HEK293 (cell line): ENCODE measurements around the gene NCKAP5.
"Not testable (repeated sequence)": the region's sequence is repeated elsewhere in the genome, so short reads cannot be mapped to it uniquely, and the experiment has no call there.

ENCODE experiments used
- CTCF ChIA-PET: fragments of 350-600 bp; formaldehyde crosslinking; extraction: SDS; loops from one replicate; lab custom pipeline; 2021; ENCODE audit warnings: antibody characterized with exemption; lab: Yijun Ruan, JAX
- POLR2A ChIA-PET: fragments of 300-600 bp; formaldehyde crosslinking; extraction: SDS; loops from one replicate; lab custom pipeline; 2020; ENCODE audit warnings: antibody characterized with exemption, inconsistent platforms; lab: Yijun Ruan, JAX
- H3K27ac ChIP-seq: fragments of 200-500 bp; sonication (Bioruptor generic); 2 replicates; pipeline ENCODE4 v1.5.1; 2014; ENCODE audit warnings: low read depth, low read length, control low read depth, inconsistent platforms; ENCODE audit errors: extremely low read depth
- H3K36me3 ChIP-seq, 2 experiments: fragments of 200-500 bp in 1 of 2; sonication (Bioruptor generic) in 1 of 2; 1 replicate in 1 of 2; 2 replicates in 1 of 2; pipeline ENCODE4 v1.5.1; 2014 to 2017; ENCODE audit warnings: inconsistent platforms in 2 of 2, low read length in 2 of 2; ENCODE audit not compliant: control insufficient read depth in 2 of 2, insufficient read depth in 1 of 2
- H3K4me1 ChIP-seq: fragments of 200-500 bp; sonication (Bioruptor generic); 2 replicates; pipeline ENCODE4 v1.5.1; 2014; ENCODE audit warnings: mild to moderate bottlenecking, low read length, inconsistent platforms; ENCODE audit not compliant: control insufficient read depth, insufficient read depth
- H3K4me3 ChIP-seq: 2 replicates; pipeline ENCODE4 v1.5.1; 2011; ENCODE audit warnings: low read depth, mild to moderate bottlenecking, control low read depth, low read length, moderate library complexity
- H3K9me3 ChIP-seq: fragments of 200-500 bp; sonication (Bioruptor generic); 2 replicates; pipeline ENCODE4 v1.5.1; 2014; ENCODE audit warnings: low read depth, low read length, inconsistent platforms; ENCODE audit not compliant: control insufficient read depth, insufficient read depth
- KLF16 ChIP-seq: fragments of 450-650 bp; formaldehyde crosslinking; IDR thresholded peaks from 2 replicates; pipeline ENCODE4 v1.5.1; 2017; ENCODE audit warnings: missing biosample characterization, missing genetic modification characterization
- SETDB1 ChIP-seq: IDR thresholded peaks from one replicate; pipeline ENCODE4 v1.6.1; 2017; ENCODE audit warnings: mild to moderate bottlenecking, low read length, moderate library complexity, mixed read lengths; ENCODE audit not compliant: insufficient read length
- TRIM28 ChIP-seq: IDR thresholded peaks from 2 replicates; pipeline ENCODE4 v1.6.1; 2011; ENCODE audit warnings: low read length, control low read depth, borderline replicate concordance
- ZBTB20 ChIP-seq: fragments of 450-650 bp; formaldehyde crosslinking; IDR thresholded peaks from 2 replicates; pipeline ENCODE4 v1.5.1; 2016; ENCODE audit warnings: missing biosample characterization, missing genetic modification characterization
- ZBTB26 ChIP-seq: fragments of 450-650 bp; formaldehyde crosslinking; optimal IDR thresholded peaks from 2 replicates; pipeline ENCODE3; 2016; ENCODE audit warnings: missing biosample characterization, mild to moderate bottlenecking, missing genetic modification characterization
- ZBTB8A ChIP-seq: fragments of 450-650 bp; formaldehyde crosslinking; IDR thresholded peaks from 2 replicates; pipeline ENCODE4 v1.5.1; 2016; ENCODE audit warnings: missing biosample characterization, missing genetic modification characterization
- ZFP69B ChIP-seq: fragments of 450-650 bp; formaldehyde crosslinking; IDR thresholded peaks from 2 replicates; pipeline ENCODE4 v1.5.1; 2016; ENCODE audit warnings: missing biosample characterization, missing genetic modification characterization
- ZIC2 ChIP-seq: fragments of 450-650 bp; formaldehyde crosslinking; IDR thresholded peaks from 2 replicates; pipeline ENCODE4 v1.5.1; 2016; ENCODE audit warnings: missing biosample characterization, missing genetic modification characterization
- ZNF132 ChIP-seq: fragments of 450-650 bp; formaldehyde crosslinking; IDR thresholded peaks from 2 replicates; pipeline ENCODE4 v1.5.1; 2017; ENCODE audit warnings: missing biosample characterization, missing genetic modification characterization, borderline replicate concordance
- ZNF140 ChIP-seq: fragments of 450-650 bp; formaldehyde crosslinking; IDR thresholded peaks from 2 replicates; pipeline ENCODE4 v1.5.1; 2016; ENCODE audit warnings: missing biosample characterization, missing genetic modification characterization
- ZNF148 ChIP-seq: fragments of 450-650 bp; formaldehyde crosslinking; IDR thresholded peaks from 2 replicates; pipeline ENCODE4 v1.5.0; 2017; ENCODE audit warnings: missing biosample characterization, missing genetic modification characterization, borderline replicate concordance
- ZNF169 ChIP-seq: fragments of 450-650 bp; formaldehyde crosslinking; IDR thresholded peaks from 2 replicates; pipeline ENCODE4 v1.5.1; 2016; ENCODE audit warnings: missing biosample characterization, missing genetic modification characterization
- ZNF214 ChIP-seq: fragments of 450-650 bp; formaldehyde crosslinking; IDR thresholded peaks from 2 replicates; pipeline ENCODE4 v1.5.1; 2017; ENCODE audit warnings: missing biosample characterization, mild to moderate bottlenecking, missing genetic modification characterization, borderline replicate concordance
- ZNF26 ChIP-seq: fragments of 450-650 bp; formaldehyde crosslinking; IDR thresholded peaks from 2 replicates; pipeline ENCODE4 v1.5.1; 2016; ENCODE audit warnings: missing biosample characterization, missing genetic modification characterization
- ZNF335 ChIP-seq: fragments of 450-650 bp; formaldehyde crosslinking; conservative IDR thresholded peaks from 2 replicates; pipeline ENCODE4 v1.5.1; 2016; ENCODE audit warnings: missing biosample characterization, missing genetic modification characterization
- ZNF426 ChIP-seq: fragments of 450-650 bp; formaldehyde crosslinking; IDR thresholded peaks from 2 replicates; pipeline ENCODE4 v1.5.1; 2017; ENCODE audit warnings: missing biosample characterization, missing genetic modification characterization, mild to moderate bottlenecking, inconsistent platforms, moderate library complexity
- ZNF558 ChIP-seq: fragments of 450-650 bp; formaldehyde crosslinking; IDR thresholded peaks from 2 replicates; pipeline ENCODE4 v1.5.1; 2016; ENCODE audit warnings: missing biosample characterization, missing genetic modification characterization
- ZNF561 ChIP-seq: fragments of 450-650 bp; IDR thresholded peaks from 2 replicates; pipeline ENCODE4 v1.5.1; 2018; ENCODE audit warnings: missing biosample characterization, missing genetic modification characterization, borderline replicate concordance
- ZNF701 ChIP-seq: fragments of 450-650 bp; formaldehyde crosslinking; IDR thresholded peaks from 2 replicates; pipeline ENCODE4 v1.5.1; 2016; ENCODE audit warnings: missing biosample characterization, missing genetic modification characterization
- ZNF707 ChIP-seq: fragments of 450-650 bp; formaldehyde crosslinking; IDR thresholded peaks from 2 replicates; pipeline ENCODE4 v1.5.1; 2016; ENCODE audit warnings: missing biosample characterization, missing genetic modification characterization

Gene NCKAP5

GRCh38 chr2:133209325-133209724, 358.9 kb downstream of the NCKAP5 start:
- POLR2A ChIA-PET: no interaction called here
- Histone ChIP-seq H3K4me3 (no peak overlapping the region), H3K36me3 (no peaks in the 10 kb centered on the region), H3K27ac (no peak overlapping the region), H3K9me3 (no peaks in the 10 kb centered on the region), H3K4me1 (no peaks in the 10 kb centered on the region; the same call in 1 of the 2 replicates)
- CTCF ChIA-PET: interaction anchor here (0.6 kb wide), 1 partner anchor 28 kb away, joined by 4 read pairs; no protein-coding TSS in a partner anchor
- TF ChIP-seq ZNF561 (tag by site-specific recombination) (no peak), ZBTB26 (no peak), ZNF701 (tag by site-specific recombination) (no peak), ZNF426 (tag by site-specific recombination) (no peak), ZNF214 (tag by site-specific recombination) (no peak), ZBTB20 (tag by site-specific recombination) (no peak), ZNF558 (no peak), ZFP69B (tag by site-specific recombination) (no peak), ZBTB8A (tag by site-specific recombination) (no peak), ZNF169 (no peak), ZNF148 (tag by site-specific recombination) (no peak), ZIC2 (tag by site-specific recombination) (no peak), KLF16 (tag by site-specific recombination) (no peak), ZNF335 (tag by site-specific recombination) (no peak), ZNF26 (tag by site-specific recombination) (no peak), ZNF707 (tag by site-specific recombination) (no peak), ZNF132 (tag by site-specific recombination) (no peak)

- POLR2A ChIA-PET, H3K4me1 ChIP-seq, CTCF ChIA-PET, H3K36me3 ChIP-seq, H3K27ac ChIP-seq, H3K4me3 ChIP-seq, H3K9me3 ChIP-seq: not testable (repeated sequence)
- TF ChIP-seq ZNF140 (tag by site-specific recombination) (0 out of 2 replicates have a peak, but pooled peaks have one; percentile 6), TRIM28 (peak; percentile 66; the same call in 1 of the 2 replicates), SETDB1 (peak; percentile 79)
Measured at GRCh38 chr2:133206666-133207065, 361.6 kb downstream of the NCKAP5 start.
